Measurements from ENCODE around the gene DYNC1I2. TPM values are rescaled to one million over a fixed set of nuclear protein-coding genes. Genes with fewer than 3 reads are reported as not detected.
A peak's percentile ranks its signal among the peaks of the same experiment; 100 is the strongest.
"Not testable (repeated sequence)": the region's sequence is repeated elsewhere in the genome, so short reads cannot be mapped to it uniquely, and the experiment has no call there.

DYNC1I2 gene
- total RNA-seq, 1 donor from 2014 or later, result 49.7 TPM

GRCh38 chr2:171728989-171729951 is 42.0 kb downstream of the DYNC1I2 start:
- Mint-ChIP-seq H3K36me3 (ENCODE audit: low read depth) (peaks cover 46% of the 10 kb centered on the region), H3K27me3 (no peaks in the 10 kb centered on the region), H3K4me1 (no peaks in the 10 kb centered on the region), H3K27ac (no peak overlapping the region), H3K4me3 (no peak overlapping the region), H3K9me3 (no peaks in the 10 kb centered on the region)
- DNase-seq, result no peak
- intact Hi-C loops (cut with micrococcal nuclease), result loop anchor here (10.0 kb wide), 1 partner anchor 66 kb away; no protein-coding TSS in a partner anchor

- H3K4me3 Mint-ChIP-seq, result no peak overlapping the region
- H3K4me1 Mint-ChIP-seq, result no peaks in the 10 kb centered on the region
- H3K27me3 Mint-ChIP-seq, result no peaks in the 10 kb centered on the region
- DNase-seq, result no peak
- no peak overlapping the region for H3K27ac Mint-ChIP-seq
- no peaks in the 10 kb centered on the region for H3K9me3 Mint-ChIP-seq
- H3K36me3 Mint-ChIP-seq (ENCODE audit: low read depth), result peaks cover 49% of the 10 kb centered on the region
- intact Hi-C loops (cut with micrococcal nuclease), result loop anchor here (10.0 kb wide), 1 partner anchor 65 kb away; no protein-coding TSS in a partner anchor
Measured at GRCh38 chr2:171729952-171730317, 42.7 kb downstream of the DYNC1I2 start.

- Mint-ChIP-seq H3K27ac (no peak overlapping the region), H3K9me3 (no peaks in the 10 kb centered on the region), H3K36me3 (ENCODE audit: low read depth) (peaks cover 45% of the 10 kb centered on the region), H3K4me1 (no peaks in the 10 kb centered on the region), H3K27me3 (no peaks in the 10 kb centered on the region), H3K4me3 (no peak overlapping the region)
- intact Hi-C loops (cut with micrococcal nuclease), result no loop called here
- DNase-seq, result no peak
Measured at GRCh38 chr2:171735991-171736710, 48.9 kb downstream of the DYNC1I2 start.

- H3K27me3 Mint-ChIP-seq, result no peaks in the 10 kb centered on the region
Measured at GRCh38 chr2:171741189-171741588, 53.9 kb downstream of the DYNC1I2 start.

GRCh38 chr2:171742760-171743159 is 55.5 kb downstream of the DYNC1I2 start:
- H3K9me3 Mint-ChIP-seq, result no peaks in the 10 kb centered on the region
- DNase-seq, result peak; percentile 11
- peaks cover 44% of the 10 kb centered on the region for H3K36me3 Mint-ChIP-seq (ENCODE audit: low read depth)
- intact Hi-C loops (cut with micrococcal nuclease), result no loop called here
- no peaks in the 10 kb centered on the region for H3K27me3 Mint-ChIP-seq
- H3K27ac Mint-ChIP-seq, result no peak overlapping the region
- H3K4me1 Mint-ChIP-seq, result no peaks in the 10 kb centered on the region
- no peak overlapping the region for H3K4me3 Mint-ChIP-seq

More at GRCh38 chr2:171741189-171741588, 53.9 kb downstream of the DYNC1I2 start:
- no peak overlapping the region for H3K4me3 Mint-ChIP-seq
- H3K9me3 Mint-ChIP-seq, result no peaks in the 10 kb centered on the region
- peaks cover 48% of the 10 kb centered on the region for H3K36me3 Mint-ChIP-seq (ENCODE audit: low read depth)
- peak; percentile 28 for DNase-seq
- no peaks in the 10 kb centered on the region for H3K4me1 Mint-ChIP-seq
- no peak overlapping the region for H3K27ac Mint-ChIP-seq
- intact Hi-C loops (cut with micrococcal nuclease), result no loop called here

GRCh38 chr2:171745141-171745540 is 57.9 kb downstream of the DYNC1I2 start:
- intact Hi-C loops (cut with micrococcal nuclease), result no loop called here
- peaks cover 47% of the 10 kb centered on the region for H3K36me3 Mint-ChIP-seq (ENCODE audit: low read depth)
- no peak overlapping the region for H3K27ac Mint-ChIP-seq

GRCh38 chr2:171745806-171746205 is 58.5 kb downstream of the DYNC1I2 start:
- no peaks in the 10 kb centered on the region for H3K4me1 Mint-ChIP-seq
- no peak overlapping the region for H3K27ac Mint-ChIP-seq
- H3K9me3 Mint-ChIP-seq, result no peaks in the 10 kb centered on the region
- no peak overlapping the region for H3K4me3 Mint-ChIP-seq
- DNase-seq, result no peak
- no peaks in the 10 kb centered on the region for H3K27me3 Mint-ChIP-seq
- H3K36me3 Mint-ChIP-seq (ENCODE audit: low read depth), result peaks cover 47% of the 10 kb centered on the region
- intact Hi-C loops (cut with micrococcal nuclease), result no loop called here

More at GRCh38 chr2:171745141-171745540, 57.9 kb downstream of the DYNC1I2 start:
- no peak for DNase-seq
- Mint-ChIP-seq H3K4me1 (no peaks in the 10 kb centered on the region), H3K27me3 (no peaks in the 10 kb centered on the region), H3K4me3 (no peak overlapping the region), H3K9me3 (no peaks in the 10 kb centered on the region)

- peak; percentile 6 for DNase-seq
- Mint-ChIP-seq H3K9me3 (no peaks in the 10 kb centered on the region), H3K36me3 (ENCODE audit: low read depth) (peaks cover 38% of the 10 kb centered on the region), H3K27me3 (no peaks in the 10 kb centered on the region), H3K4me3 (no peak overlapping the region), H3K4me1 (no peaks in the 10 kb centered on the region), H3K27ac (no peak overlapping the region)
- intact Hi-C loops (cut with micrococcal nuclease), result no loop called here
Measured at GRCh38 chr2:171747371-171747770, 60.1 kb downstream of the DYNC1I2 start.

- no peak overlapping the region for H3K4me3 Mint-ChIP-seq
- no peaks in the 10 kb centered on the region for H3K4me1 Mint-ChIP-seq
- no peak overlapping the region for H3K27ac Mint-ChIP-seq
- no peak for DNase-seq
- no peaks in the 10 kb centered on the region for H3K27me3 Mint-ChIP-seq
- intact Hi-C loops (cut with micrococcal nuclease), result no loop called here
- peaks cover 49% of the 10 kb centered on the region for H3K36me3 Mint-ChIP-seq (ENCODE audit: low read depth)
- H3K9me3 Mint-ChIP-seq, result peaks cover 14% of the 10 kb centered on the region
Measured at GRCh38 chr2:171754254-171754939, 67.1 kb downstream of the DYNC1I2 start.

GRCh38 chr2:171758762-171759161 is 71.5 kb downstream of the DYNC1I2 start:
- H3K27ac Mint-ChIP-seq; H3K27me3 Mint-ChIP-seq; intact Hi-C loops (cut with micrococcal nuclease); H3K4me3 Mint-ChIP-seq; H3K4me1 Mint-ChIP-seq; DNase-seq: not testable (repeated sequence)
- Mint-ChIP-seq H3K36me3 (ENCODE audit: low read depth) (peaks cover 61% of the 10 kb centered on the region), H3K9me3 (peaks cover 20% of the 10 kb centered on the region)

- H3K9me3 Mint-ChIP-seq, result peaks cover 14% of the 10 kb centered on the region
- H3K27ac Mint-ChIP-seq; H3K4me1 Mint-ChIP-seq; intact Hi-C loops (cut with micrococcal nuclease); H3K4me3 Mint-ChIP-seq; DNase-seq; H3K27me3 Mint-ChIP-seq: not testable (repeated sequence)
- peaks cover 52% of the 10 kb centered on the region for H3K36me3 Mint-ChIP-seq (ENCODE audit: low read depth)
Measured at GRCh38 chr2:171761176-171761575, 73.9 kb downstream of the DYNC1I2 start.

- DNase-seq, result no peak
- Mint-ChIP-seq H3K9me3 (peaks cover 5% of the 10 kb centered on the region), H3K36me3 (ENCODE audit: low read depth) (peaks cover 42% of the 10 kb centered on the region), H3K27me3 (no peaks in the 10 kb centered on the region), H3K4me3 (no peak overlapping the region), H3K27ac (no peak overlapping the region), H3K4me1 (no peaks in the 10 kb centered on the region)
- intact Hi-C loops (cut with micrococcal nuclease), result no loop called here
Measured at GRCh38 chr2:171762879-171763573, 75.8 kb downstream of the DYNC1I2 start.

GRCh38 chr2:171763602-171764001 is 76.3 kb downstream of the DYNC1I2 start:
- peak; percentile 35 for DNase-seq
- Mint-ChIP-seq H3K27me3 (no peaks in the 10 kb centered on the region), H3K27ac (no peak overlapping the region), H3K4me3 (no peak overlapping the region), H3K36me3 (ENCODE audit: low read depth) (peaks cover 36% of the 10 kb centered on the region), H3K9me3 (peaks cover 5% of the 10 kb centered on the region), H3K4me1 (no peaks in the 10 kb centered on the region)
- intact Hi-C loops (cut with micrococcal nuclease), result no loop called here
